IMR-90 (cell line): ENCODE measurements around the gene MAPK1.

ENCODE experiments used
- BHLHE40 ChIP-seq: fragments of 150-350 bp; IDR thresholded peaks from 2 replicates; pipeline ENCODE4 v1.6.1; 2016; ENCODE audit warnings: mild to moderate bottlenecking, low read depth, low read length
- CEBPB ChIP-seq: IDR thresholded peaks from 2 replicates; pipeline ENCODE4 v1.6.1; 2012; ENCODE audit warnings: low read depth, low read length, improper control_type of control experiment
- ELK1 ChIP-seq: fragments of 150-350 bp; IDR thresholded peaks from 2 replicates; pipeline ENCODE4 v1.6.1; 2016; ENCODE audit warnings: low read depth, mild to moderate bottlenecking, low read length, moderate library complexity, borderline replicate concordance
- FOS ChIP-seq: fragments of 150-350 bp; IDR thresholded peaks from 2 replicates; pipeline ENCODE4 v1.6.1; 2016; ENCODE audit warnings: low read depth, low read length
- MAFK ChIP-seq: IDR thresholded peaks from 2 replicates; pipeline ENCODE4 v1.6.1; 2012; ENCODE audit warnings: low read depth, low read length, improper control_type of control experiment
- MAZ ChIP-seq: IDR thresholded peaks from 2 replicates; pipeline ENCODE4 v1.6.1; 2012; ENCODE audit warnings: low read depth, mild to moderate bottlenecking, low read length, improper control_type of control experiment, moderate library complexity, borderline replicate concordance
- POLR2A ChIP-seq: IDR thresholded peaks from 2 replicates; pipeline ENCODE4 v1.6.1; 2012; ENCODE audit warnings: mild to moderate bottlenecking, low read depth, low read length
- RAD21 ChIP-seq: IDR thresholded peaks from 2 replicates; pipeline ENCODE4 v1.6.1; 2012; ENCODE audit warnings: low read length, improper control_type of control experiment
- RCOR1 ChIP-seq: IDR thresholded peaks from 2 replicates; pipeline ENCODE4 v1.6.1; 2012; ENCODE audit warnings: mild to moderate bottlenecking, low read length, improper control_type of control experiment; ENCODE audit not compliant: insufficient replicate concordance
- RFX5 ChIP-seq: IDR thresholded peaks from 2 replicates; pipeline ENCODE4 v1.8.0; 2012; ENCODE audit warnings: low read depth, mild to moderate bottlenecking, low read length, moderate library complexity
- TF ChIP-seq, protein P1 (sequence below): conservative IDR thresholded peaks from 2 replicates; pipeline ENCODE4 v1.5.1; 2012; ENCODE audit warnings: mild to moderate bottlenecking, low read depth, low read length, improper control_type of control experiment
- TF ChIP-seq, protein P2 (sequence below): fragments of 150-350 bp; IDR thresholded peaks from 2 replicates; pipeline ENCODE4 v1.6.1; 2017; ENCODE audit warnings: mild to moderate bottlenecking, antibody characterized with exemption, low read length, low read depth

- no peak; the same call in 1 of the 2 replicates for TF ChIP-seq MAZ
- TF ChIP-seq RAD21: no peak
- TF ChIP-seq, protein P1, sequence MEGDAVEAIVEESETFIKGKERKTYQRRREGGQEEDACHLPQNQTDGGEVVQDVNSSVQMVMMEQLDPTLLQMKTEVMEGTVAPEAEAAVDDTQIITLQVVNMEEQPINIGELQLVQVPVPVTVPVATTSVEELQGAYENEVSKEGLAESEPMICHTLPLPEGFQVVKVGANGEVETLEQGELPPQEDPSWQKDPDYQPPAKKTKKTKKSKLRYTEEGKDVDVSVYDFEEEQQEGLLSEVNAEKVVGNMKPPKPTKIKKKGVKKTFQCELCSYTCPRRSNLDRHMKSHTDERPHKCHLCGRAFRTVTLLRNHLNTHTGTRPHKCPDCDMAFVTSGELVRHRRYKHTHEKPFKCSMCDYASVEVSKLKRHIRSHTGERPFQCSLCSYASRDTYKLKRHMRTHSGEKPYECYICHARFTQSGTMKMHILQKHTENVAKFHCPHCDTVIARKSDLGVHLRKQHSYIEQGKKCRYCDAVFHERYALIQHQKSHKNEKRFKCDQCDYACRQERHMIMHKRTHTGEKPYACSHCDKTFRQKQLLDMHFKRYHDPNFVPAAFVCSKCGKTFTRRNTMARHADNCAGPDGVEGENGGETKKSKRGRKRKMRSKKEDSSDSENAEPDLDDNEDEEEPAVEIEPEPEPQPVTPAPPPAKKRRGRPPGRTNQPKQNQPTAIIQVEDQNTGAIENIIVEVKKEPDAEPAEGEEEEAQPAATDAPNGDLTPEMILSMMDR: no peak
- no peak for TF ChIP-seq RFX5
- TF ChIP-seq RCOR1: no peak
- no peak for TF ChIP-seq FOS
- TF ChIP-seq BHLHE40: no peak
- TF ChIP-seq, protein P2, sequence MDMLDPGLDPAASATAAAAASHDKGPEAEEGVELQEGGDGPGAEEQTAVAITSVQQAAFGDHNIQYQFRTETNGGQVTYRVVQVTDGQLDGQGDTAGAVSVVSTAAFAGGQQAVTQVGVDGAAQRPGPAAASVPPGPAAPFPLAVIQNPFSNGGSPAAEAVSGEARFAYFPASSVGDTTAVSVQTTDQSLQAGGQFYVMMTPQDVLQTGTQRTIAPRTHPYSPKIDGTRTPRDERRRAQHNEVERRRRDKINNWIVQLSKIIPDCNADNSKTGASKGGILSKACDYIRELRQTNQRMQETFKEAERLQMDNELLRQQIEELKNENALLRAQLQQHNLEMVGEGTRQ: no peak
- no peak for TF ChIP-seq ELK1
- TF ChIP-seq CEBPB: no peak
- no peak for TF ChIP-seq POLR2A
- TF ChIP-seq MAFK: no peak
Observed at GRCh38 chr22:21736084-21736642, 131.3 kb downstream of the MAPK1 start.
